Measurements from ENCODE around the gene BTN1A1.

DNA sequence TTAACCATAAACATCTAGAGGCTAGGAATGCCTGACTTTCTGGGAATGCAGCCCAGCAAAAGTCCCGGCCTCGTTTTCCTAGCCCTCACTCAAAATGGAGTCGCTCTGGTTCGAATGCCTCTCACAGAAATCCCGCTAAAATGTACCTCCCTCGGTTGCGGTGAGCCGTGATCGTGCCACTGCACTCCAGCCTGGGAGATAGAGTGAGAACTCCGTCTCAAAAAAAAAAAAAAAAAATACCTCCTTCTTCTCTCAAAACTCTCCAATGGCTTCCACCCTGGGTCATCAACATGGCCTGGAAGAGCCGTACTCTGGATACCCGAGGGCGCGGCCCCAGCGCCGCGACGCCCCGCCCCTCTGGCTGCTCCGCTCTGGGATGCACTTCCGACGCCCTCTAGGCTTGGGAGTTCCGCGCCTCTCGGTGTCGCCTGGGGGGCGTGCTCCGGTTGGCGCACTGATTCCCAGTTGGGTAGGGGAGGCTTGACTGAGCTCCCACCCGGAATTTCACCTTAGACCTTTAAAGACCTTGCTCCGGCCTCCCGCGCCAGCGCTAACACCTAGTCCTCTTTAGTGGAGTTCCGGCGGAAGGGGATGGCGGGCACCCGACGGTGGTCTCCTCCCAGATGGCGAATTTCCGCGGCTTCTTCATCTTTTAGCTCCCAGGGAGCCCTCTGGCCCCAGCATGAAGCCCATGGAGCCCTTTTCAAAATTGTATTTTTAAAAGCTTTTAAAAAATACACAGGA is 50.3 kb downstream of the BTN1A1 start:
- TF ChIP-seq, protein P1, sequence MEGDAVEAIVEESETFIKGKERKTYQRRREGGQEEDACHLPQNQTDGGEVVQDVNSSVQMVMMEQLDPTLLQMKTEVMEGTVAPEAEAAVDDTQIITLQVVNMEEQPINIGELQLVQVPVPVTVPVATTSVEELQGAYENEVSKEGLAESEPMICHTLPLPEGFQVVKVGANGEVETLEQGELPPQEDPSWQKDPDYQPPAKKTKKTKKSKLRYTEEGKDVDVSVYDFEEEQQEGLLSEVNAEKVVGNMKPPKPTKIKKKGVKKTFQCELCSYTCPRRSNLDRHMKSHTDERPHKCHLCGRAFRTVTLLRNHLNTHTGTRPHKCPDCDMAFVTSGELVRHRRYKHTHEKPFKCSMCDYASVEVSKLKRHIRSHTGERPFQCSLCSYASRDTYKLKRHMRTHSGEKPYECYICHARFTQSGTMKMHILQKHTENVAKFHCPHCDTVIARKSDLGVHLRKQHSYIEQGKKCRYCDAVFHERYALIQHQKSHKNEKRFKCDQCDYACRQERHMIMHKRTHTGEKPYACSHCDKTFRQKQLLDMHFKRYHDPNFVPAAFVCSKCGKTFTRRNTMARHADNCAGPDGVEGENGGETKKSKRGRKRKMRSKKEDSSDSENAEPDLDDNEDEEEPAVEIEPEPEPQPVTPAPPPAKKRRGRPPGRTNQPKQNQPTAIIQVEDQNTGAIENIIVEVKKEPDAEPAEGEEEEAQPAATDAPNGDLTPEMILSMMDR (optimal IDR thresholded peaks at IDR 0.05 in 1 of 3, IDR thresholded peaks at IDR 0.05 in 1 of 3, conservative IDR thresholded peaks at IDR 0.05 in 1 of 3; ENCODE audit: extremely low read depth in 1 of 3, insufficient read depth in 2 of 3, low read length in 3 of 3): peak in 1 of 3 experiments; percentile 17
- no peak for TF ChIP-seq EZH2 (IDR thresholded peaks at IDR 0.05; ENCODE audit: low read length)

All from keratinocyte (primary cell).